Bone marrow (tissue), 2 donors: ENCODE data around the gene TNIP2.
A peak's percentile ranks its signal among the peaks of the same experiment; 100 is the strongest.

ENCODE experiments used
- DNase-seq, 2 donors: peaks; one replicate each; lab custom pipeline; 2025; lab: John Stamatoyannopoulos, UW

Gene TNIP2

GRCh38 chr4:2755821-2756690 is at the start of gene TNIP2:
TSS of gene TNIP2 (minus strand) at chr4:2756336. CDS start at chr4:2756289, 47 bp downstream.
- peak; percentile 23 to 73 for DNase-seq

DNA sequence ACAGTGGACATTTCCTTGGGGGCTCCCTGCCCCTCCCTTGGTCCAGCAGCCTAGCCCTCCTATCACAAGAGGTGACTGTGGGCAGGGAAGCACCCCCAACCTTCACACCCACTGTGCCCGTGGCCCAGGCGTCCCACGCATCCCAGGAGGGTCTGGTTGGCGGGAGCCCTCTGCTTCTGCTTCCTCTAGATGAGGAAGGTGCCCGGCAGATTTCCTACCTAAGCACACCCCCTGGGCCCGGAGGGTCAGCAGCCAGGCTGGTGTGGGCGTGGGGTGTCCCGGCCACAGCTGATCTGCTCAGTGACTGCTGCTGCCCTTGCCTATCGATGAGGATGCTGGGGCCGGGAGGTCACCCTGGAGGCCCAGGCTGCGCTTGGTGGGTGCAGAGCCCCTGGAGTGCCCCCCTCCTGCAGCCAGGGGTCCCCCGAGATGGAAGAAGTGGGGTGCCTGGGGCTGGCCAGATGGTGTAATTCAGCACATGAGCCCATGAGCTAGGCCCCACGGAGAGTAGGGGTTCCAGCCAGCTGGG is 48.9 kb upstream of the TNIP2 start:
- no peak for DNase-seq

GRCh38 chr4:2804449-2804972 is 48.4 kb upstream of the TNIP2 start:
- no peak for DNase-seq

DNA sequence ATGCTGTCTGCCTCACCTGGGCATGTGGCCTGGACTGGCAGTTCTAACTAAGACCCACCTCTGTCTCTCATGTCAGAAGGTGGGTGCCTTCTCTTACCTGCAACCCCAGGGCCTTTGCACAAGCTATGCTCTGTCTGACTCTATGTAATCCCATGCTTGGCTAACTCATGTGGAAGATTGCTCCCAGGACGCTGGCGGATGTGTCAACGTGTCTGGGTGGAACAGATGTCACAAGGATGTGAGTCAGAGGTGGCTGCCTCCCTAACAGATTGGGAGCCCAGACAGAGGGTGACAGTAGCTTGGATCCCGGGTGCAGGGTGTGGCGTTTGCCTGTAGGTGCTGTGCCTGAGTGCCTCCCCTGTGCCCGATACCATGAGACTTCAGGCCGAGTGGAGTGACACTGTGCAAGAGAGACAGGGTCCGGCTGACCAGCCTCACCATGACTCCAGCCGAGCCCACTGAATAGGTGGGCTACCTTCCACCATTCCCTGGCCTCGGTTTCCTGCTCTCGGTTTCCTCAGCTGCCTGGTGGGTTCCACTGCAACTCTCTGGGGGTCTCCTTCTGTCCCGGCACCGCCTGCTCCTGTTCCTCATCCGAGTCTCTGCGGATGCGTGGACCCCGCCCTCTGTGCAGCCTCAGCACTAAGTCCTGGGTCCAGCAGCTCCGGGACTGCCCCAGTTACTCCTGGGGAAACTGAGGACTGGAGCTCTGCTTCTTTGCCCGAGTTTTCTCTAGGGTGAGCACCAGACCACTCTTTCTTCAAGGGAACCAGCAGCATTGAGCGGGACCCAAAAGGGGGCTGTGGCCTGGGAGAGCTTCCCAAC is 47.7 kb upstream of the TNIP2 start:
- DNase-seq = peak in 1 of 2 donors; percentile 39

DNA sequence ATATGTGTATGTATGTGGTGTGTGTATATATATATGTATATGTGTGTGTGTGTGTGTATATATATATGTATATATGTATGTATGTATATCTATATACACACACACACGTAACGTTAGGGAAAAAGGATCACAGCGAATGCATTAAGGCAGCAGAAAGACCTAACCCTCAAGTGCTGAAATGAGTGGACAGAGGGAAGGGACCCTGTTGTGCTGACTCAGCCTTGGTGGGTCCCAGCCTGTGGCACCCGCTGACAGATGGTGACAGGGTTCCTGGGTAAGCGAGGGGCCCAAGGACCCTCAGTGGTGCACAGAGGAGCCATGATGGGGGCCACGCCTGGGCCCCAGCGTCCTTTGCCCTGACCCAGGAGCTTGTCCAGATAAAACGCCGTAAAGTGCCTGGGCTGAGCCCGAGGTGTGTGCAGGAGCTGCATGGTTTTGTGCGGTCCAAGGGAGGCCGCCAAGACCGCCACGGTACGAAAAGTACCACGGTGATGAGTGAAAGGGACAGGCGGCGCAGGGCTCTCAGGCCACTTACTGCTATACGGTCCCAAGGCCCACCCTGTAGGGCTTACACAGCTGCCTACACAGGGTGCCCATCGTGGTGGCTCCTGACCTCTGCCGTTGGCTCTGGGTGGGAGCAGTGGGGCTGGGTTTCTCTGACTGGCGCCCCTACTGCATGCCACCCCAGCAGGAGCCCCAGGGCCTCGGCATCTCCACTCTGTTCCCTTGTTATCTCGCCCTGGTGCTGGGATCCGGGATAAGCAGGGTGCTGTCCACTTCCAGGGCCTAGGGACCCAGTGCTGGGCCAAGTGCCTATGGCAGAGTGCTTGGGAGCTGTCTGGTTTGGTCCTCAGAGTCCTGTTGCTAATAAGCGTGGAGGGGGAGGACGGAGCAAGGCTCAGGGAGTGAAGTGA is 46.7 kb upstream of the TNIP2 start:
- DNase-seq = no peak

GRCh38 chr4:2800691-2801596 is 44.8 kb upstream of the TNIP2 start:
- peak; percentile 74 to 80 for DNase-seq

- DNase-seq = no peak
Measured at GRCh38 chr4:2799971-2800690, 44.0 kb upstream of the TNIP2 start.

DNA sequence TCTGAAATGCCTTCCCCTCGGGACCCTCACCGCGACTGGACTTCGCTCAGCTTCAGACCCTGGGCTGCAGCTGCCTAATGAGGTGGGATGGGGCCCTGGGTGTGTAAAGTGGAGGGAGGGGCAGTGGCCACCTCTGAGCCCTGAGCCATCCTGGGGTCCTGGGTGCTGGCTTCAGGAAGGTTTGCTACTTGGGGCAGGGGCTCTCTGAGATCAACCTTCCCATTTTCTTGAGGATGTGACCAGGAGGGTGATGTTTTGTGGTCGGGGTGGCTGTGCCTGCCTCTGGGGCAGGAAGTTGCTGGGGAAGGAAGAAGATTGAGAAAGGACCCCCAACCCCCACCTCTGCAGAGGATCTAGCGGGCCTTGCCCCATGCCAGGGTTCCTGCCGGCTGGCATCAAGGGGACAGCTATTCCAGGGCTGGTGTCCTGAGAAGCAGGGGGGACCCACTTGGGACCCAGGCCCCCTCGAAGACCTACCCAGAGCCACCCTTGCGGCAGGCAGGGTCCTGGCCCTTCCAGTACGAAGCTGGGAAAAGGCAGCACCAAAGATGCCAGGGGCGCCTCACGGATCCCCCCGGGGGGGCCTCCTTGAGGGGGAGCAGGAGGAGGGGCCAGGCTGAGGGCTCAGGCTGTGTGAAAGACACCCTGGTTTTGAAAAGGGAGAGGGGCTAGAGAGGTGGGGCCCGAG is 43.2 kb upstream of the TNIP2 start:
- no peak for DNase-seq

DNA sequence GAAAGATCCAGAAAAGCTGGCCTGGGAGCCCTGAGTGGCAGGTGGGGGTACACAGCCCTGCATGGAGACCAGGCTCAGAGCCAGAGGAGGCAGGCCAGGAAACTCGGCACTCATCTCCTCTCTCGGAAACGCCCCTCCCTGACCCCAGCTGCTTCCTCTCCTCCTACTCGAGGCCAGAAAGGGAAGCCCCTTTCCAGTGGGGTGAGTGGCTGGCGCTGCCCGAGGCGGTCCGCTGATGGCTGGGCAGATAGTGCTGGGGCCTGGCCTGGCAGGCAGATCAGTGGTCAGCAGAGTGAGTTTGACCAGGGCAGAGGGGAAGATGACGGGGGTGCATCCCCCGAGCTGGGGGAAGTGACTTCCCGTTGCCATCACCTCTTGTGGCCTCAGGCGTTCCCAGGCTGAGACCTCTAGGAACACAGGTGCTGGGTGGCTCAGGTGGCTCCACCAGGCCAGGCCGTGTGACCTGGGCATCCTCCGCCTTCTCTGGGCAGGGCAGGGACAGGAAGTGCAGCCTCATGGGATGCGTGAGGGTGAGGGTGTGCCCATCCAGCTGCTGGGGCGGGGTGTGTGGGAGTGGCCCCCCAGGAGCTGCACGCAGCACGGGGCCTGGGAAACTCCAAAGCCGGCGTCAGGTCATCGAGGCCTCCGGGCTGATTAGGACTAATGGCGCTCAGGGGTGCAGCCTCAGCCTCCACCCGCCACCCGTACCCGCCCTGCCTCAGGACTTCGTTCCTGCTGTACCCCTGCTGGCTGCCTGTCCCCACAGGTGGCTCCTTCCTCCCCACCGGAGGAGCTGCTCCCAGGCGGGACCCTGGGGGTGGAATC is 42.5 kb upstream of the TNIP2 start:
- peak; percentile 58 to 70 for DNase-seq

DNA sequence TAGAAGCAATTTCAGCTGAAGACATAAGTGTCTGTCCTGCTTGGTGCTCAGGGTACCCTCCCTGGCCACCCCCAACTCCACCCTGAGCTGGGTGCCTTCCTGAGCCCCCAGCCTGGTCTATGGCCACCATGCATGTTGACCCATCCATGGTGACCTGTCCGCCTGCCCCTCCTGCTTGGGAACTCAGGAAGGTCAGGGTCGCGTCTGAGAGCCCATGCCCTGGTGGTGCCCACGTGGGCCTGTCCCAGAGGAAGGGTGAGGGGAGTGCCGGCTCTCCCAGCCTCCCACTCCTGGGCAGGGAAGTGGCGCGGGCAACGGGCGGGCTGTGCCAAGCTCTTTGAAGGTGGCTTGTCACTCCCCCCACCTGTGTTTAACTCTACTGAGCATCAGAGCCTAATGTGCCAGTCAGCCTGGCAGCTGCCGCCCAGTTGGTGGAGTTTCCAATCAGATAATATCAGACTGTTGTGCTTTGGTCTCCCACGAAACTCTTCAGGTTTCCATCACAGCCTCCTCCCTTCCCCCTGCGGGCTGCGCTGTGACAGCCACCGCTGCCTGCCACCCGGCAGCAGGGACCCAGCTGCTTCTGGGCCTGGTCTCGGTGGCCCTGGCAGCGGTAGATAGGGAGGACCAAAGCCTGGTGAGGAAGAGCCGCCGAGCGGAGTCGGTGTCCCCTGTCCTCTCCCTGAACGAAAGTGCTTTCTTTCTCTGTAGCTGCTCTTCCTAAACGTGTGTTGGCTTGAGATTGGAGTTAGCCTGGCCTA is 41.6 kb upstream of the TNIP2 start:
- DNase-seq = peak in 1 of 2 donors; percentile 54

DNA sequence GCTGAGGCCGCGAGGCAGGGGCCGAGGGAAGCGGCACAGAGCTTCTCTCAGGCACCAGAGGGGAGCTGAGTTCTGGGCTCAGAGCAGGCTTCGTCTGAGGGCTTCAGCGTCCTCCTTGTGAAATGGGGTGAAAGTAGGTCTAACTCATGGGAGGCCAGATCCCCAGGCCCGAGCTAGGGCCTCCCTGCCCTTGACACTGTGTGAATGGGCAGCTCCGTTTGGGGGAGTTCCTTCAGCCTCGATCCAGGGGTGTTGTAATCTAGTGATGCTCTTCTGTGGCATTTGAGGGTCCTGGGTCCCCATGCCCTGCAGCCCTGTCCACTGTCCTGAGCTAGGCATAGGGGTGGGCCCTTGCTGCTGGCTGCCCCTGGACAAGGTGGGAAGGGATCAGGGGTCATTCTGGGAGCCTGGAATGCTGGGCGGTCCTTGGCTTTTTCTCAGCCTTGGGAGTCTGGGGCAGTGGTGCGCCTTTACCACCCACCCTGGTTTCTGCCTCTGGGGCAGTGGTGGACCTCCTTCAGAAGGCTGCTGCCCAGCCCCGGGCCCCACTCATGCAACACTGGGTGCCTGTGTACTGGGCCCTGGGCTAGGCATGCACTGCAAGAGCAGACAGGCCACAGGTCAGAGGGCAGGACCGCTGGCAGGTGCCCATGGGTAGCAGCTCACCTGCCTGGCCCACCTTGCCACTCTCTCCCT is 40.9 kb upstream of the TNIP2 start:
- no peak for DNase-seq

GRCh38 chr4:2795893-2796848 is 40.0 kb upstream of the TNIP2 start:
- DNase-seq = no peak

DNA sequence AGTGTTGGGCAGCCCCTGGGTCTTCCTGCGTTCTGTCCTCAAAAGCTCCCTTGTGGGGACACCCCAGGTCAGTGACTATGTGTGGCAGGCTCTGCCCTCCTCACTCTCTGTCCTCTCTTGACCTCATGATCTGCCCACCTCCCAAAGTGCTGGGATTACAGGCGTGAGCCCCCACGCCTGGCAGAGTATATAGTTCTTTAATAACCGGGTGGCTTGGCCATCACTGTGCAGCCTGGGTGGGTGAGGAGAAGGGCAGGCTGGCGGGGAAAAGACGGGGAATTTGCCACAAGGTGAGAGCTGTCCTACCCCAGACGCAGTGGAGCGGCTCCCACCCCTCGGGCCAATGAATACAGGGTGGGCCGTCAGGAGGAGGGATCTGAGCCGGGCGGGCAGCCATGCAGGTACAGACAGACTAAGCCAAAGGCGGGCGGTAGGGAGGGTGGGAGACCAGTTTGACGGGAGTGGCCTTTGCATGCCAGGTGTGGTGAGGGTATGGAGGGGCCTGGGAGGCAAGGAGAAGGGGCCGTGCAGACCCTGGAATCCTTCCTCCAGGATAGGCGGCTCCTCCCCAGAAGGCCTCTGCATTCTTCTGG is 39.3 kb upstream of the TNIP2 start:
- DNase-seq = no peak

- DNase-seq = peak in 1 of 2 donors; percentile 30
Measured at GRCh38 chr4:2794486-2795299, 38.6 kb upstream of the TNIP2 start.
